ENCODE measurements around the gene PURA. TPM values are rescaled to one million over a fixed set of nuclear protein-coding genes. Genes with fewer than 3 reads are reported as not detected.

The PURA gene
- total RNA-seq, 4 donors from 2014 or later = 35.1 to 56.8 (median 42.5) TPM

DNA sequence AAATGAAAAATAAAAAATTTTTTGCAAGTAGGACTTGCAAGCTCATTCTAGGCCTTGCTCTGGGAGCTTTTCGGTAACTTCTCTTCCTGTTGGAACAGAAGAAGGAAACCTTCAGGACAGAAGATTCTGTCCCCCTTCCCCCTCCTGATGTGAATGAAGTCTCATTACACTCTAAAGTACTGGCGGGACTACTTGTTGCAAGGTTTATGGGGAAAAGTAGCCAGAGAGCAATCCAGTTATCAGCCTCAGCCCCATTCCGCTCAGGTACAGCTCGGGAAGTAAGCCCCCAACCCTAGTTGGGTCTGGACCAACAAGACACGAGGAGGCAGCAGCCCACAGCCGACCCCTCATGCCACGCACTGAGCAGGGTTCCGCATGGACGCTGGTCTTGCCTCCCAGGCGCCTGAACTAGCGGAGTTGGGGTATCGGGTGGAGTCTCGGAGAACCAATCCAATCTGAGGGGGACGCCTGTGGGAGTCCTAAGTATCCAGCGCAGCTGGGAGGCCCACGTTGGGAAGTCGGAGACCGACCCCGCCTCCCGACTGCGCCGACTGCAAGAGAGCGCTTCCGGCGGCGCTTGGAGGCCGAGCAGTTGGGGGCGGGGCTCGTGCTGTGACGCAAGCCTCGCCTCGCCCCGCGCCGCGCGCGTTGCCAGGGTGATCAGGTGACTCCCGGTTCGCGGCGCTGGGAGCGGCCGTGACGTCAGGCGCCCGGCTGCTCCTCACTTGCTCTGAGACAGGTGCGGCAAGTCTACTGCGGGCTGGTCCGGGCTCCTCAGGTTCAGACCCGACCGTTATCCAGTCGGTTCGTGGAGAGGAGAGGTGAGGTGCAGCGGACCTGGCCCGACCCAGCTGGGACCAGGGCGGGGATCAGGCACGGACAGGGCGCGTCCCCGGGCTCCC, 60.8 kb downstream of the PURA start, which contains the start of gene CYSTM1:
Gene CYSTM1, plus strand, starts transcription at position 724 of the 902 bp plus-strand sequence. CDS start 19,278 bp downstream, outside the sequence.
- Histone ChIP-seq H3K27ac (peak within 1 kb of the TSS; percentile 89 to 100 (median 98)), H3K9me3 (no peaks in the 10 kb centered on the region), H3K4me3 (peak within 1 kb of the TSS; percentile 61 to 98 (median 90)), H3K27me3 (no peaks in the 10 kb centered on the region), H3K36me3 (no peaks in the 10 kb centered on the region), H3K4me1 (peaks cover 0 to 40% (median 28%) of the 10 kb centered on the region in 4 donors)
- peak; percentile 94 to 96 for DNase-seq (ENCODE audit: low spot score in 2 of 2)
- TF ChIP-seq POLR2A (IDR thresholded peaks at IDR 0.05) (peak; percentile 95 to 96), EP300 (IDR thresholded peaks at IDR 0.05) (peak; percentile 97 to 99), CTCF (IDR thresholded peaks at IDR 0.05) (peak in 2 of 5 experiments; percentile 21 to 36)
- WGBS, 2 donors = 4% methylated on average over 10 to 23 of the region's 61 CpGs

Other genes with a start within 250 kb of the PURA start
- 1 to 10 TPM; 2.0 to 5.1 (median 3.4) TPM for gene NRG2, start 70.8 kb upstream of the PURA start, total RNA-seq
- 10 to 100 TPM; 16.5 to 28.6 (median 27.1) TPM for gene IGIP, start 11.8 kb downstream of the PURA start, total RNA-seq
- 10 to 100 TPM; 44.9 to 77.6 (median 63.5) TPM for gene CYSTM1, start 61.1 kb downstream of the PURA start, total RNA-seq
- gene PFDN1, start 189.0 kb downstream of the PURA start, total RNA-seq = 100 to 1,000 TPM in 3 of 4 donors, 10 to 100 TPM in 1; 98.2 to 146 (median 109) TPM
- gene HBEGF, start 232.5 kb downstream of the PURA start, total RNA-seq = 10 to 100 TPM; 27.1 to 30.9 (median 27.8) TPM
- not detected for gene SLC4A9, start 246.1 kb downstream of the PURA start, total RNA-seq